Measurements from ENCODE around the gene C1orf232. TPM values are rescaled to one million over a fixed set of nuclear protein-coding genes. Genes with fewer than 3 reads are reported as not detected.

C1orf232 gene
- total and polyA plus RNA-seq, 2 donors (not counting 3 experiments of a cell fraction or from before 2014, with no cell fraction given): not detected

DNA sequence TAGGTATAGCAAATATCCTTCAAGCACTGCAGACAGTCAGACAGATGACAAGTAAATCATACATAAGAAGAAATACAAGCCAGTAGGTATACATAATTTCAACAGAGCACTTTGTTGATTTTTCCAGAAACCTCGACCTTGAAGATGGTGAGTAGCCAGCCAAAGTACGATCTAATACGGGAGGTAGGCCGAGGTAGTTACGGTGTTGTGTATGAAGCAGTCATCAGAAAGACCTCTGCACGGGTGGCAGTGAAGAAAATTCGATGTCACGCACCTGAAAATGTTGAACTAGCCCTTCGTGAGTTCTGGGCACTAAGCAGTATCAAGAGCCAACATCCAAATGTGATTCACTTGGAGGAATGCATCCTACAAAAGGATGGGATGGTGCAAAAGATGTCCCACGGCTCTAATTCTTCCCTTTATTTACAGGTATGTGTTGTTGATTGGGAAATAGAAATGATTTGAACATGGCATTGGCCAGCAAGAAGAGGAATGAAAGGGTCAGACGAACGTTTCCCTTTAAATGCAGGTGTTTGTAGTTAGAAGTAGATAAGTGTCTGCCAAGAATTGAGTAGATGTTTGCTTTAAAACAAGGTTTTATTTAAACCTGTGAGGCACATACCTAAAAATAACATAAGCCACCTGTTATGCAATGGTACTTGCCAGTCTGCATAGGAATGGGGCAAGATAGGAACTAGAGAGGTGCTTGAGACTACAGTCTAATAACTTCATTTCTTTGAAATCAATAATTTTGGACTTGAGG lies 54.4 kb downstream of the C1orf232 start:
- POLR2A ChIA-PET: no interaction called here
- Histone ChIP-seq H3K79me2 (ENCODE audit: control insufficient read depth, insufficient read depth, low read length) (peaks cover 2% of the 10 kb centered on the region), H3K4me3 (replicated peaks in 1 of 3; ENCODE audit: insufficient read depth in 1 of 3, low read depth in 1 of 3, low read length in 3 of 3) (no peak overlapping the region), H2AFZ (ENCODE audit: low read depth, low read length) (no peak overlapping the region), H3K4me2 (ENCODE audit: insufficient read depth, low read length) (no peak overlapping the region), H4K20me1 (replicated peaks; ENCODE audit: control insufficient read depth, extremely low read depth, insufficient read depth, low read length) (no peaks in the 10 kb centered on the region), H3K36me3 (ENCODE audit: control insufficient read depth in 2 of 2, extremely low read depth in 1 of 2, insufficient read depth in 2 of 2, low read length in 2 of 2) (no peaks in the 10 kb centered on the region), H3K9me1 (replicated peaks; ENCODE audit: control insufficient read depth, extremely low read depth, insufficient read depth, low read length) (no peaks in the 10 kb centered on the region), H3K4me1 (ENCODE audit: control insufficient read depth, extremely low read depth, insufficient read depth, low read length) (peaks cover 11% of the 10 kb centered on the region), H3K9me3 (replicated peaks; ENCODE audit: control insufficient read depth, insufficient read depth, low read length) (no peaks in the 10 kb centered on the region), H3K9ac (replicated peaks; ENCODE audit: extremely low read depth, insufficient read depth, low read length) (no peak overlapping the region), H3K27me3 (ENCODE audit: control insufficient read depth in 2 of 2, insufficient read depth in 2 of 2, low read length in 2 of 2) (no peaks in the 10 kb centered on the region), H3K27ac (ENCODE audit: insufficient read depth, low read depth, low read length) (no peak overlapping the region)
- DNase-seq (ENCODE audit: low read depth, low spot score) (no peak), FAIRE-seq (no peak)
- BruUV-seq (replicated peaks): no TSS peak
- no peak for TF ChIP-seq POLR2AphosphoS5 (IDR thresholded peaks at IDR 0.05; ENCODE audit: insufficient read depth, low read depth, low read length)
- no peak for TF ChIP-seq JUN (IDR thresholded peaks at IDR 0.05; ENCODE audit: borderline replicate concordance, insufficient read depth, insufficient read length, low read depth)
- no peak for TF ChIP-seq POLR2A (IDR thresholded peaks at IDR 0.05; ENCODE audit: low read depth, low read length)
- TF ChIP-seq, protein P1, sequence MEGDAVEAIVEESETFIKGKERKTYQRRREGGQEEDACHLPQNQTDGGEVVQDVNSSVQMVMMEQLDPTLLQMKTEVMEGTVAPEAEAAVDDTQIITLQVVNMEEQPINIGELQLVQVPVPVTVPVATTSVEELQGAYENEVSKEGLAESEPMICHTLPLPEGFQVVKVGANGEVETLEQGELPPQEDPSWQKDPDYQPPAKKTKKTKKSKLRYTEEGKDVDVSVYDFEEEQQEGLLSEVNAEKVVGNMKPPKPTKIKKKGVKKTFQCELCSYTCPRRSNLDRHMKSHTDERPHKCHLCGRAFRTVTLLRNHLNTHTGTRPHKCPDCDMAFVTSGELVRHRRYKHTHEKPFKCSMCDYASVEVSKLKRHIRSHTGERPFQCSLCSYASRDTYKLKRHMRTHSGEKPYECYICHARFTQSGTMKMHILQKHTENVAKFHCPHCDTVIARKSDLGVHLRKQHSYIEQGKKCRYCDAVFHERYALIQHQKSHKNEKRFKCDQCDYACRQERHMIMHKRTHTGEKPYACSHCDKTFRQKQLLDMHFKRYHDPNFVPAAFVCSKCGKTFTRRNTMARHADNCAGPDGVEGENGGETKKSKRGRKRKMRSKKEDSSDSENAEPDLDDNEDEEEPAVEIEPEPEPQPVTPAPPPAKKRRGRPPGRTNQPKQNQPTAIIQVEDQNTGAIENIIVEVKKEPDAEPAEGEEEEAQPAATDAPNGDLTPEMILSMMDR (IDR thresholded peaks at IDR 0.05; ENCODE audit: extremely low read depth in 1 of 2, insufficient read depth in 1 of 2, low read depth in 1 of 2, low read length in 2 of 2): no peak
- no peak for TF ChIP-seq FOS (IDR thresholded peaks at IDR 0.05; ENCODE audit: borderline replicate concordance, insufficient read depth, low read length)
- TF ChIP-seq, protein P2, sequence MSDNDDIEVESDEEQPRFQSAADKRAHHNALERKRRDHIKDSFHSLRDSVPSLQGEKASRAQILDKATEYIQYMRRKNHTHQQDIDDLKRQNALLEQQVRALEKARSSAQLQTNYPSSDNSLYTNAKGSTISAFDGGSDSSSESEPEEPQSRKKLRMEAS (IDR thresholded peaks at IDR 0.05; ENCODE audit: insufficient read depth, insufficient read length): no peak
- TF ChIP-seq GATA2 (IDR thresholded peaks at IDR 0.05; ENCODE audit: insufficient read depth, insufficient read length, low read depth, low read length): no peak
- no peak for TF ChIP-seq MYC (IDR thresholded peaks at IDR 0.05; ENCODE audit: low read depth, low read length)
- TF ChIP-seq EZH2 (IDR thresholded peaks at IDR 0.05; ENCODE audit: borderline replicate concordance, low read depth, low read length, severe bottlenecking): no peak
- intact Hi-C loops (cut with micrococcal nuclease) (no loop called here), dilution Hi-C loops (cut with MboI; ENCODE audit: extremely low pct_ligation_motif_present, low sequenced_read_pairs) (no loop called here)
- CTCF ChIA-PET: interaction anchor here (1.0 to 3.1 kb wide), 7 partner anchors 10 to 219 kb away, joined by 3 to 29 read pairs (median 4); partner anchors contain the start of genes C1orf232 and ZNF593

Other genes with a start within 250 kb of the C1orf232 start
- gene PAFAH2, start 170.9 kb downstream of the C1orf232 start, total RNA-seq: 5.0 and 6.9 TPM in 2 replicates
- 5.0 and 6.0 TPM in 2 replicates for gene PAFAH2, start 170.9 kb downstream of the C1orf232 start, polyA plus RNA-seq
- gene EXTL1, start 147.2 kb downstream of the C1orf232 start, total RNA-seq: not detected in 2 replicates
- not detected in 2 replicates for gene EXTL1, start 147.2 kb downstream of the C1orf232 start, polyA plus RNA-seq
- not detected in 2 replicates for gene SLC30A2, start 122.8 kb downstream of the C1orf232 start, total RNA-seq
- gene SLC30A2, start 122.8 kb downstream of the C1orf232 start, polyA plus RNA-seq: not detected in 2 replicates
- gene TRIM63, start 101.3 kb downstream of the C1orf232 start, total RNA-seq: not detected in 2 replicates
- not detected in 2 replicates for gene TRIM63, start 101.3 kb downstream of the C1orf232 start, polyA plus RNA-seq
- gene PDIK1L, start 57.1 kb downstream of the C1orf232 start, total RNA-seq: 5.6 and 8.0 TPM in 2 replicates
- 1.2 and 1.6 TPM in 2 replicates for gene PDIK1L, start 57.1 kb downstream of the C1orf232 start, polyA plus RNA-seq
- 4.4 and 5.1 TPM in 2 replicates for gene FAM110D, start 9.9 kb downstream of the C1orf232 start, total RNA-seq
- gene FAM110D, start 9.9 kb downstream of the C1orf232 start, polyA plus RNA-seq: 2.6 and 3.8 TPM in 2 replicates
- gene ZNF593, start 945 bp upstream of the C1orf232 start, total RNA-seq: 30.5 and 41.0 TPM in 2 replicates
- gene ZNF593, start 945 bp upstream of the C1orf232 start, polyA plus RNA-seq: 71.0 and 108 TPM in 2 replicates
- not detected in 2 replicates for gene ZNF593OS, start 2.9 kb upstream of the C1orf232 start, total RNA-seq
- not detected in 2 replicates for gene ZNF593OS, start 2.9 kb upstream of the C1orf232 start, polyA plus RNA-seq
- gene CNKSR1, start 8.5 kb upstream of the C1orf232 start, total RNA-seq: not detected in 2 replicates
- 0.19 and 0.22 TPM in 2 replicates for gene CNKSR1, start 8.5 kb upstream of the C1orf232 start, polyA plus RNA-seq
- gene CATSPER4, start 21.6 kb upstream of the C1orf232 start, total RNA-seq: not detected in 2 replicates
- gene CATSPER4, start 21.6 kb upstream of the C1orf232 start, polyA plus RNA-seq: not detected in 2 replicates
- gene CEP85, start 65.2 kb upstream of the C1orf232 start, total RNA-seq: 16.2 and 17.8 TPM in 2 replicates
- 15.2 and 16.1 TPM in 2 replicates for gene CEP85, start 65.2 kb upstream of the C1orf232 start, polyA plus RNA-seq
- gene SH3BGRL3, start 111.1 kb upstream of the C1orf232 start, total RNA-seq: 337 and 344 TPM in 2 replicates
- 233 and 305 TPM in 2 replicates for gene SH3BGRL3, start 111.1 kb upstream of the C1orf232 start, polyA plus RNA-seq
- 11.9 and 15.6 TPM in 2 replicates for gene UBXN11, start 137.7 kb upstream of the C1orf232 start, total RNA-seq
- gene UBXN11, start 137.7 kb upstream of the C1orf232 start, polyA plus RNA-seq: 14.6 and 14.8 TPM in 2 replicates
- not detected in 2 replicates for gene CD52, start 149.0 kb upstream of the C1orf232 start, total RNA-seq
- not detected in 2 replicates for gene CD52, start 149.0 kb upstream of the C1orf232 start, polyA plus RNA-seq
- gene CRYBG2, start 185.2 kb upstream of the C1orf232 start, total RNA-seq: not detected in 2 replicates
- not detected in 2 replicates for gene CRYBG2, start 185.2 kb upstream of the C1orf232 start, polyA plus RNA-seq
- not detected in 2 replicates for gene ZNF683, start 203.8 kb upstream of the C1orf232 start, total RNA-seq
- not detected in 2 replicates for gene ZNF683, start 203.8 kb upstream of the C1orf232 start, polyA plus RNA-seq
- not detected in 2 replicates for gene LIN28A, start 241.9 kb upstream of the C1orf232 start, total RNA-seq
- 0.10 and 0.11 TPM in 2 replicates for gene LIN28A, start 241.9 kb upstream of the C1orf232 start, polyA plus RNA-seq